AG09319 (cell line): Measurements from ENCODE around the gene NDUFA9.

ENCODE experiments used
- DNase-seq: peaks from one replicate; pipeline ENCODE4 v3.0.0-alpha.2; 2010; ENCODE audit warnings: low read depth; ENCODE audit errors: extremely low read depth
- CTCF ChIP-seq: IDR thresholded peaks from 2 replicates; pipeline ENCODE4 v1.5.1; 2011; ENCODE audit warnings: low read depth, mild to moderate bottlenecking, inconsistent platforms, low read length, moderate library complexity

NDUFA9 gene

DNA sequence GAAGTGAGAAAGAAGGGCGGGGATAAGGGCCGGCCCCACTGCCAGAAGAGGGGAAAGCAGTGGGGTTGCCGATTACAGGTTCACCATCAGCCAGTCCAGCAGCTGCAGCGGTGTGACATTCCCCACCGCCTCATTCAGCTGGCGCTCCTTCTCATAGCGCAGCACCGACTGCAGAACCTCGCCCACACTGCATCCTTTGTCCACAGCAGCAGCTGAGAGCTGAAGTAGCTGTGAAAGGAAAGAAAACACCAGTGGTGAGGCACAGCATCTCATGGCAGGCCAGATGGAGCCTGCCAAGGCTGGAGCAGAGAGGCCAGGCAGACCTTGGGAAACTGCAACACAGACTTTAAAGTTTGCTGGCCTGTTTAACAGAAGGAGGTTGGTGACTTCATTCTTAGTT lies 33.2 kb upstream of the NDUFA9 start:
- DNase-seq: no peak
- no peak for TF ChIP-seq CTCF

GRCh38 chr12:4621511-4621910 lies 27.4 kb upstream of the NDUFA9 start:
- no peak for DNase-seq
- no peak for TF ChIP-seq CTCF

GRCh38 chr12:4626543-4626942 lies 22.4 kb upstream of the NDUFA9 start:
- DNase-seq: no peak
- no peak for TF ChIP-seq CTCF

GRCh38 chr12:4628406-4628805 lies 20.5 kb upstream of the NDUFA9 start:
- TF ChIP-seq CTCF: no peak
- no peak for DNase-seq

DNA sequence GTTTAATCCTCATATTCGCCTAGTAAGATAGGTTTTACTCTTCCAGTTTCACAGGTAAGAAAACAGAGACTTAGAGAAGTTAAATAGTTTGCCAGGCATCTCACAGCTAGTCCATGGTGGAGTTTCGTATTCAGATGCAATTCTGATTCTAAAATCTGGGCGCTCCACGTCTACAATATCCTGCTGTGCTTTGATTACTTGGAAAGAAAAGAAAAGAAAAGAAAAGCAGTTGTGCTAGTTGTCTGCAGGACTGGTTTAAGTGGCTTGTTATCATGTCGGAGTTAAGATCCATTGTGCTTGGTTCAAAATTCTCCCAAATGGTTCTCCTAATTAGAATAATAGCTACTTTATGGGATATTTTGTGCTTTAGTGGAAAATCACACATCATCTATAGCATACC lies 18.7 kb upstream of the NDUFA9 start:
- no peak for DNase-seq
- TF ChIP-seq CTCF: no peak

DNA sequence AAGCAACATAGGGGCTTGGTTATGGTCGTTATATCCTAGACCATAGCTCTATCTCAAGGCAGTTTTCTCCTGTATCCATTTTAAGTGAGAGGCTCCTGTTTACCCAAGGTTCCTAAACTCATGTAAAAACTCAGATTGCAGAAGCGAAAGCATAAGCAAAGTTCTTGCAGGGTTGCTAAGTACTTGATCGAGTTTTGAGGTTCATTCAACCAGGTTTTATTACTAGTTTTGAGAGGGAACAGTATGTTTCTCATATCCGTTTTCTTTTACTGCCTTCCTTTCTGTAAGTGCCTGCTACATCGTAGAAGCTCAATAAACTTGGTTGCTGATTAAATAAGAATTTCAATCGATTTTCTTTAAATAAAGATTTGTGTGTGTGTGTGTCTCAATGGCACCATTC lies 5.2 kb upstream of the NDUFA9 start:
- DNase-seq: no peak
- no peak for TF ChIP-seq CTCF

- no peak for TF ChIP-seq CTCF
- DNase-seq: no peak
Measured at GRCh38 chr12:4645023-4645422, 3.9 kb upstream of the NDUFA9 start.

- no peak for TF ChIP-seq CTCF
- no peak for DNase-seq
Measured at GRCh38 chr12:4648104-4648500, 812 bp upstream of the NDUFA9 start.
